Prostate gland (tissue), 2 donors: ENCODE measurements around the gene CALCB.

Experiments
- CTCF ChIP-seq, 4 experiments: fragments of 200-600 bp in 2 of 4; fragments of 450-650 bp in 2 of 4; sonication (generic) in 2 of 4; IDR thresholded peaks; 1 replicate in 3 of 4; 2 replicates in 1 of 4; pipeline ENCODE4 v1.5.1; 2016 to 2019; ENCODE audit warnings: antibody characterized with exemption in 4 of 4, mild to moderate bottlenecking in 2 of 4, moderate library complexity in 2 of 4
- POLR2A ChIP-seq: fragments of 450-650 bp; IDR thresholded peaks from one replicate; pipeline ENCODE4 v1.6.1; 2016; ENCODE audit warnings: antibody characterized with exemption, mild to moderate bottlenecking
- POLR2AphosphoS5 ChIP-seq: sonication (generic); formaldehyde crosslinking; IDR thresholded peaks from one replicate; pipeline ENCODE4 v1.6.1; 2017; ENCODE audit warnings: antibody characterized with exemption

- TF ChIP-seq CTCF (IDR thresholded peaks at IDR 0.05), result no peak
- no peak for TF ChIP-seq POLR2A
- TF ChIP-seq POLR2AphosphoS5, result no peak
Measured at GRCh38 chr11:15053191-15053685, 20.2 kb upstream of the CALCB start.
